Endothelial cell of umbilical vein (primary cell): ENCODE results near the gene CLSTN2.

Experiments used
- EZH2 ChIP-seq: IDR thresholded peaks from 2 replicates; pipeline ENCODE4 v1.6.1; 2012; ENCODE audit warnings: borderline replicate concordance, low read depth, mild to moderate bottlenecking, moderate library complexity, low read length, inconsistent platforms; ENCODE audit not compliant: severe bottlenecking
- FOS ChIP-seq: IDR thresholded peaks from 2 replicates; pipeline ENCODE4 v1.6.1; 2011; ENCODE audit warnings: mild to moderate bottlenecking, low read length, moderate library complexity, borderline replicate concordance; ENCODE audit not compliant: insufficient read depth
- JUN ChIP-seq: IDR thresholded peaks from 2 replicates; pipeline ENCODE4 v1.6.1; 2011; ENCODE audit warnings: borderline replicate concordance, low read depth; ENCODE audit not compliant: insufficient read length, insufficient read depth
- MAX ChIP-seq: IDR thresholded peaks from 2 replicates; pipeline ENCODE4 v1.6.1; 2011; ENCODE audit not compliant: insufficient read depth, insufficient read length
- MYC ChIP-seq: IDR thresholded peaks from one replicate; pipeline ENCODE4 v1.6.1; 2011; ENCODE audit warnings: mild to moderate bottlenecking, low read depth, low read length
- POLR2A ChIP-seq: IDR thresholded peaks from 2 replicates; pipeline ENCODE4 v1.6.1; 2012; ENCODE audit warnings: low read depth, mild to moderate bottlenecking, control low read depth, low read length
- POLR2AphosphoS5 ChIP-seq: IDR thresholded peaks from 2 replicates; pipeline ENCODE4 v1.6.1; 2012; ENCODE audit warnings: low read depth, mild to moderate bottlenecking, control low read depth, low read length, moderate library complexity; ENCODE audit not compliant: insufficient read depth
- TF ChIP-seq, protein P1 (sequence below), 2 donors: IDR thresholded peaks; 1 replicate in 1 of 2; 2 replicates in 1 of 2; pipeline ENCODE4 v1.5.1; 2011; ENCODE audit warnings: low read length in 2 of 2, mild to moderate bottlenecking in 2 of 2, moderate library complexity in 2 of 2, control low read depth in 1 of 2, inconsistent platforms in 1 of 2, low read depth in 1 of 2; ENCODE audit not compliant: insufficient read depth in 1 of 2; ENCODE audit errors: extremely low read depth in 1 of 2

DNA sequence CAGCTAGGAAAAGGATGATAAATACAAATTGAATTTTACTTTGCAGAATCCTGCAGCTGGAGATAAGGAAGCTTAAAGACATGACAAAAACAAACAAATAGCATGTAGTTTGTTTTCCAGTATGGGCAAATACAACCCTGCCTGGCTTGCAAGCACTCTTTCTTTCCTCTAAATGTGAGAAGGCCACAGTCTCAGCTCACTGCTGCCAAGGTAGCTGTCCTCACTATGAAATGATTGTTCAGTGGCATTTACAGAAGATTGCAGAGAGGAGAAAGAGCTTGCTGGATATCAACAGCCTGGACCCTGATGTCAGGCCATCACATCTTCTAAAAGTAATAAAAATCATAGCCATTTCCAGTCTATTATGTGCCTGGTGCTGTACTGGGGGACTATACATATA, 262.0 kb downstream of the CLSTN2 start:
- TF ChIP-seq POLR2A (no peak), EZH2 (no peak), FOS (no peak), MAX (no peak), POLR2AphosphoS5 (no peak), MYC (no peak), JUN (no peak)
- TF ChIP-seq, protein P1, sequence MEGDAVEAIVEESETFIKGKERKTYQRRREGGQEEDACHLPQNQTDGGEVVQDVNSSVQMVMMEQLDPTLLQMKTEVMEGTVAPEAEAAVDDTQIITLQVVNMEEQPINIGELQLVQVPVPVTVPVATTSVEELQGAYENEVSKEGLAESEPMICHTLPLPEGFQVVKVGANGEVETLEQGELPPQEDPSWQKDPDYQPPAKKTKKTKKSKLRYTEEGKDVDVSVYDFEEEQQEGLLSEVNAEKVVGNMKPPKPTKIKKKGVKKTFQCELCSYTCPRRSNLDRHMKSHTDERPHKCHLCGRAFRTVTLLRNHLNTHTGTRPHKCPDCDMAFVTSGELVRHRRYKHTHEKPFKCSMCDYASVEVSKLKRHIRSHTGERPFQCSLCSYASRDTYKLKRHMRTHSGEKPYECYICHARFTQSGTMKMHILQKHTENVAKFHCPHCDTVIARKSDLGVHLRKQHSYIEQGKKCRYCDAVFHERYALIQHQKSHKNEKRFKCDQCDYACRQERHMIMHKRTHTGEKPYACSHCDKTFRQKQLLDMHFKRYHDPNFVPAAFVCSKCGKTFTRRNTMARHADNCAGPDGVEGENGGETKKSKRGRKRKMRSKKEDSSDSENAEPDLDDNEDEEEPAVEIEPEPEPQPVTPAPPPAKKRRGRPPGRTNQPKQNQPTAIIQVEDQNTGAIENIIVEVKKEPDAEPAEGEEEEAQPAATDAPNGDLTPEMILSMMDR (IDR thresholded peaks at IDR 0.05; ENCODE audit: extremely low read depth in 1 of 2, insufficient read depth in 1 of 2, low read depth in 1 of 2, low read length in 2 of 2) = no peak
